NCI-H2081 (cell line): ENCODE measurements around the gene SDK1.

Source experiments
- DNase-seq, 2 experiments: peaks; one replicate each; lab custom pipeline; 2025; lab: John Stamatoyannopoulos, UW

Gene SDK1

GRCh38 chr7:3300651-3301448 is at the start of gene SDK1:
TSS of gene SDK1 (plus strand) at chr7:3301252. CDS start at chr7:3301587, 335 bp downstream.
- DNase-seq = peak; percentile 93 to 96

GRCh38 chr7:3254718-3255117 is 46.3 kb upstream of the SDK1 start:
- no peak for DNase-seq

- DNase-seq = no peak
Observed at GRCh38 chr7:3259711-3260400, 41.2 kb upstream of the SDK1 start.

GRCh38 chr7:3260401-3260715 is 40.7 kb upstream of the SDK1 start:
- DNase-seq = no peak

GRCh38 chr7:3264693-3265339 is 36.2 kb upstream of the SDK1 start:
- DNase-seq = peak in 1 of 2 experiments; percentile 79

GRCh38 chr7:3265388-3265787 is 35.7 kb upstream of the SDK1 start:
- peak in 1 of 2 experiments; percentile 73 for DNase-seq

- DNase-seq = peak in 1 of 2 experiments; percentile 45
Observed at GRCh38 chr7:3266240-3266639, 34.8 kb upstream of the SDK1 start.

- peak in 1 of 2 experiments; percentile 24 for DNase-seq
Observed at GRCh38 chr7:3267966-3268690, 32.9 kb upstream of the SDK1 start.

- no peak for DNase-seq
Observed at GRCh38 chr7:3270362-3270761, 30.7 kb upstream of the SDK1 start.

GRCh38 chr7:3271298-3271697 is 29.8 kb upstream of the SDK1 start:
- DNase-seq = no peak

GRCh38 chr7:3272691-3273141 is 28.3 kb upstream of the SDK1 start:
- DNase-seq = no peak

GRCh38 chr7:3274131-3274530 is 26.9 kb upstream of the SDK1 start:
- no peak for DNase-seq

GRCh38 chr7:3277604-3278572 is 23.2 kb upstream of the SDK1 start:
- no peak for DNase-seq

GRCh38 chr7:3279147-3279818 is 21.8 kb upstream of the SDK1 start:
- no peak for DNase-seq

GRCh38 chr7:3280445-3280844 is 20.6 kb upstream of the SDK1 start:
- no peak for DNase-seq

- no peak for DNase-seq
Observed at GRCh38 chr7:3280946-3281656, 20.0 kb upstream of the SDK1 start.

- DNase-seq = no peak
Observed at GRCh38 chr7:3282457-3282856, 18.6 kb upstream of the SDK1 start.

- no peak for DNase-seq
Observed at GRCh38 chr7:3283130-3283704, 17.8 kb upstream of the SDK1 start.

- DNase-seq = no peak
Observed at GRCh38 chr7:3285652-3286051, 15.4 kb upstream of the SDK1 start.
